DND-41 (cell line): ENCODE data around the gene VTI1B.

Source experiments
- EZH2 ChIP-seq: IDR thresholded peaks from 3 replicates; pipeline ENCODE4 v1.6.1; 2012; ENCODE audit warnings: borderline replicate concordance, low read depth, mild to moderate bottlenecking, moderate library complexity, low read length, inconsistent platforms; ENCODE audit not compliant: severe bottlenecking
- TF ChIP-seq, protein P1 (sequence below): IDR thresholded peaks from 2 replicates; pipeline ENCODE4 v1.5.1; 2012; ENCODE audit warnings: borderline replicate concordance, low read length, moderate library complexity, mild to moderate bottlenecking; ENCODE audit not compliant: poor library complexity, severe bottlenecking; ENCODE audit errors: extremely low read depth

DNA sequence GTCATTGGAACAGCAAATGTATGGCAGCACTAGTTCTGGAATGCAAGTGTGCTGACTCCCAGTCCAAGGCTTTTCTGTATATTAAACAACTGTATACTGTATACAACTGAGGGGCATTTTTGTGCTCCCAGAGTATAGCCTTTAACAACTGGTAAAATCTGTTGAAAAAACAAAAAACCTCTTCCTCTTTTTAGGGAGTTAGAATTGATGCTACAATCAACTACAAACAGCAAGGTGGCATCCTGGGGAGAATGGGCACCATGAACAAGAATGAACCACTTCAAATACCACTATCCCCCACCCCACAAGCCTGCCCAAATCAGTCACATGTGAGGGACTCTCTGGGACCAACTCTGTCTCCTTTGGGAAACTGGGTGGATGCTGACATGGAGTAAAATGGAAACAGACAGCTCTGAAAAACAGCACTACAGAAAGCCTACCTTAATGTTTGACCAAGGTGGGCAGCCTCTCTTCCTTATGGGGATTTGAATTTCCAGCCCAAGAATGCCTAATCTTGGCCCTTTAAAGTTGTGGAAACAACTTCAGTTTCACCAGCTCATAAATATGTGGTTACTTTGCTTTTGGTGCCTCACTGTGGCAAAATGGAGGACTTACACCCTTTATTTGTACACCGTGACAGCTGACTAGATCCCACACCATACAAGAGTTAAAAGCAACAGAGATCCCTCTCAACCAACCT, 7.5 kb downstream of the VTI1B start:
- TF ChIP-seq, protein P1, sequence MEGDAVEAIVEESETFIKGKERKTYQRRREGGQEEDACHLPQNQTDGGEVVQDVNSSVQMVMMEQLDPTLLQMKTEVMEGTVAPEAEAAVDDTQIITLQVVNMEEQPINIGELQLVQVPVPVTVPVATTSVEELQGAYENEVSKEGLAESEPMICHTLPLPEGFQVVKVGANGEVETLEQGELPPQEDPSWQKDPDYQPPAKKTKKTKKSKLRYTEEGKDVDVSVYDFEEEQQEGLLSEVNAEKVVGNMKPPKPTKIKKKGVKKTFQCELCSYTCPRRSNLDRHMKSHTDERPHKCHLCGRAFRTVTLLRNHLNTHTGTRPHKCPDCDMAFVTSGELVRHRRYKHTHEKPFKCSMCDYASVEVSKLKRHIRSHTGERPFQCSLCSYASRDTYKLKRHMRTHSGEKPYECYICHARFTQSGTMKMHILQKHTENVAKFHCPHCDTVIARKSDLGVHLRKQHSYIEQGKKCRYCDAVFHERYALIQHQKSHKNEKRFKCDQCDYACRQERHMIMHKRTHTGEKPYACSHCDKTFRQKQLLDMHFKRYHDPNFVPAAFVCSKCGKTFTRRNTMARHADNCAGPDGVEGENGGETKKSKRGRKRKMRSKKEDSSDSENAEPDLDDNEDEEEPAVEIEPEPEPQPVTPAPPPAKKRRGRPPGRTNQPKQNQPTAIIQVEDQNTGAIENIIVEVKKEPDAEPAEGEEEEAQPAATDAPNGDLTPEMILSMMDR, result peak; percentile 80
- no peak for TF ChIP-seq EZH2
